Measurements from ENCODE around the gene ZNF28. TPM values are rescaled to one million over a fixed set of nuclear protein-coding genes. Genes with fewer than 3 reads are reported as not detected.
"Not testable (repeated sequence)": the region's sequence is repeated elsewhere in the genome, so short reads cannot be mapped to it uniquely, and the experiment has no call there.

Gene ZNF28
- 10 to 100 TPM; 18.6 to 26.6 (median 20.6) TPM for polyA plus RNA-seq (ENCODE audit: insufficient read length in 4 of 4)

GRCh38 chr19:52821204-52821960 is at the start of gene ZNF28:
Gene ZNF28, minus strand, starts transcription at chr19:52821633. Its CDS starts 3,675 bp downstream, at chr19:52817958.
- DNase-seq (ENCODE audit: low read depth in 4 of 4, low spot score in 2 of 4), result peak in 3 of 4 donors; percentile 18 to 23 (median 19)

GRCh38 chr19:52868031-52868430 is 46.6 kb upstream of the ZNF28 start:
- DNase-seq (ENCODE audit: low read depth in 4 of 4, low spot score in 2 of 4), result not testable (repeated sequence)

GRCh38 chr19:52857378-52858191 is 36.2 kb upstream of the ZNF28 start, which contains the start of gene ZNF468:
Gene ZNF468, minus strand, starts transcription at chr19:52857619. Its CDS starts 3,347 bp downstream, at chr19:52854272.
- peak in 3 of 4 donors; percentile 23 to 44 (median 23) for DNase-seq (ENCODE audit: low read depth in 4 of 4, low spot score in 2 of 4)

GRCh38 chr19:52856540-52857377 is 35.3 kb upstream of the ZNF28 start:
- DNase-seq (ENCODE audit: low read depth in 4 of 4, low spot score in 2 of 4), result not testable (repeated sequence)

GRCh38 chr19:52847352-52847751 is 25.9 kb upstream of the ZNF28 start:
- DNase-seq (ENCODE audit: low read depth in 4 of 4, low spot score in 2 of 4), result not testable (repeated sequence)

GRCh38 chr19:52840825-52841465 is 19.5 kb upstream of the ZNF28 start:
- not testable (repeated sequence) for DNase-seq (ENCODE audit: low read depth in 4 of 4, low spot score in 2 of 4)

GRCh38 chr19:52834289-52834688 is 12.9 kb upstream of the ZNF28 start:
- DNase-seq (ENCODE audit: low read depth in 4 of 4, low spot score in 2 of 4), result not testable (repeated sequence)

GRCh38 chr19:52833541-52833940 is 12.1 kb upstream of the ZNF28 start:
- not testable (repeated sequence) for DNase-seq (ENCODE audit: low read depth in 4 of 4, low spot score in 2 of 4)

- DNase-seq (ENCODE audit: low read depth in 4 of 4, low spot score in 2 of 4), result not testable (repeated sequence)
Observed at GRCh38 chr19:52829866-52830265, 8.4 kb upstream of the ZNF28 start.

GRCh38 chr19:52825765-52826164 is 4.3 kb upstream of the ZNF28 start:
- DNase-seq (ENCODE audit: low read depth in 4 of 4, low spot score in 2 of 4), result no peak

- no peak for DNase-seq (ENCODE audit: low read depth in 4 of 4, low spot score in 2 of 4)
Observed at GRCh38 chr19:52823676-52824075, 2.2 kb upstream of the ZNF28 start.

GRCh38 chr19:52820472-52821203 is 795 bp downstream of the ZNF28 start:
- DNase-seq (ENCODE audit: low read depth in 4 of 4, low spot score in 2 of 4), result not testable (repeated sequence)

GRCh38 chr19:52809801-52810200 is 11.6 kb downstream of the ZNF28 start:
- no peak for DNase-seq (ENCODE audit: low read depth in 4 of 4, low spot score in 2 of 4)

GRCh38 chr19:52799950-52800640 is 21.3 kb downstream of the ZNF28 start:
- not testable (repeated sequence) for DNase-seq (ENCODE audit: low read depth in 4 of 4, low spot score in 2 of 4)

- no peak for DNase-seq (ENCODE audit: low read depth in 4 of 4, low spot score in 2 of 4)
Observed at GRCh38 chr19:52789440-52789839, 32.0 kb downstream of the ZNF28 start.

- DNase-seq (ENCODE audit: low read depth in 4 of 4, low spot score in 2 of 4), result peak; percentile 28 to 48 (median 36)
Observed at GRCh38 chr19:52786464-52787354, 34.7 kb downstream of the ZNF28 start, which contains the start of gene ZNF600. Gene ZNF600, minus strand, starts transcription at chr19:52786791. Its CDS starts 7,903 bp downstream, at chr19:52778888.

- no peak for DNase-seq (ENCODE audit: low read depth in 4 of 4, low spot score in 2 of 4)
Observed at GRCh38 chr19:52786078-52786463, 35.4 kb downstream of the ZNF28 start.
